Esophagus mucosa (tissue), 1 donor: ENCODE results near the gene MFAP4. TPM values are rescaled to one million over a fixed set of nuclear protein-coding genes. Genes with fewer than 3 reads are reported as not detected.
"Not testable (repeated sequence)": the region's sequence is repeated elsewhere in the genome, so short reads cannot be mapped to it uniquely, and the experiment has no call there.

ENCODE experiments used
- ATAC-seq: fragments of 200-7000 bp; cut with Tn5 transposase; one replicate; pipeline ENCODE4 v1.9.1; 2020
- total RNA-seq: library from RNA; stranded (reverse); gene quantifications from one replicate; pipeline ENCODE4 v1.2.4, GENCODE V29; 2023
- donor health status: DM: yes; HTN: yes; CAD: no.

The MFAP4 gene
- total RNA-seq, 1 donor from 2014 or later = 5.2 TPM

DNA sequence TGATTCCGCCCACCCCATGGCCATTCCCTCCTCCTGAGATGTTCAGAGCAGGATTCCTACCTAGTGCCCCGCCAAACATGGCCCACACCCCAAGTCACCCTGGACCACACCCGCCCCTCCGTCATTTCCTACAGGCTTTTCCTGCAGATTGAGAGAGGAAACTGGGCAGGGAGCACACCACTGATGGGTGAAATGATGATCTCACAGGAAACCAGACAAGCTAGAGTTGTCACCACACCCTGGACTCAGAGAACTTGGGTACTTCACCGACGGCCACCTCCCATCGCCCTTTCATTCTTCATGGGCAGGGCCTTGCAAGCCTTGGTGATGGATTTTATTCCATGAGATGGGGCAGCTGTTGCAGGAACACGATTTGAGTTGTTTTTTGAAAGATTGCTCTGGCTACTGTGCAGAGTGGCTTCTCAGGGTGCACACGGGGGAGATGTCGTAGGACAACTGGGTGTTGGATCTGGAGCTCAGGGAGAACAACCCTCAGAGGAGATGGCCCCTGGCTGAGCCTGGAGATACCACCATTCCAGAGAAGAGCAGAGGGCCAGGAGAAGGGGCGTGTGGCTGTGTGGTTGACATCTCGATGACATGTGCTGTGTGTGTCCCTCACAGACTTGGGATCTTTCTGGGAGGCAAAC, 17.0 kb downstream of the MFAP4 start:
- peak; percentile 84 for ATAC-seq

DNA sequence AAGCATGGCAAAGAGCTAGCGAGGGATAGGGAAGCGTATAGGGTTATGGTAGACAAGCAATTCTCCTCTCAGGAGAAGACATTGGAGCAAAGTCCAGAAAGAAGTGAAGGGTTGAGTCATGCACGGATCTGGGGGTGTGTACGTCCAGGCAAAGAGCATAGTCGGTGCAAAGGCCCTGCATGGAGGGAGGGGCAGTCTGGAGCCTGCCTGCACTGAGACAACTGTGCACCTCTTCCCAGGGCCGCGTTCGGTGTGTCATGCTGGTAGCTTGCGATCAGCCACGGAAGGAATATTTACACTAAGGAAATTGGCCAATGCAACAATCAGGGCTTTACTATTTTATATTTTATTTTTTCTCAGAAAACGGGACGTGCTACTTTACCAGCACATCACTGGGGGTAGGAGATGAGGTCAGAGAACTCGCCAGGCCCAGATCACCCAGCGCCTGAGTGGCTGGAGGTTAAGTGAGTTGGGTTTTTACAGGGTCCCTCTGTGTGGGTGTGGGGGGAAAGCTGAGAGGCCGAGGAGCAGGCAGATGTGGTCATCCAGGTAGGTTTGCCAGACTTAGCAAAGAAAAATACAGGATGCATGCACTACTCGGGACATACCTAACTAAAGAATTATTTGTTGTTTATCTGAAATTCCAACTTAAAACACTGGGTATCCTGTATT, 17.7 kb downstream of the MFAP4 start:
- peak; percentile 23 for ATAC-seq

- ATAC-seq = no peak
Measured at GRCh38 chr17:19368229-19368628, 18.8 kb downstream of the MFAP4 start.

GRCh38 chr17:19366637-19366972, 20.4 kb downstream of the MFAP4 start:
- no peak for ATAC-seq

GRCh38 chr17:19365833-19366636, 21.0 kb downstream of the MFAP4 start:
- ATAC-seq = no peak

GRCh38 chr17:19365499-19365817, 21.5 kb downstream of the MFAP4 start:
- ATAC-seq = no peak

GRCh38 chr17:19364699-19365498, 22.1 kb downstream of the MFAP4 start:
- ATAC-seq = no peak

DNA sequence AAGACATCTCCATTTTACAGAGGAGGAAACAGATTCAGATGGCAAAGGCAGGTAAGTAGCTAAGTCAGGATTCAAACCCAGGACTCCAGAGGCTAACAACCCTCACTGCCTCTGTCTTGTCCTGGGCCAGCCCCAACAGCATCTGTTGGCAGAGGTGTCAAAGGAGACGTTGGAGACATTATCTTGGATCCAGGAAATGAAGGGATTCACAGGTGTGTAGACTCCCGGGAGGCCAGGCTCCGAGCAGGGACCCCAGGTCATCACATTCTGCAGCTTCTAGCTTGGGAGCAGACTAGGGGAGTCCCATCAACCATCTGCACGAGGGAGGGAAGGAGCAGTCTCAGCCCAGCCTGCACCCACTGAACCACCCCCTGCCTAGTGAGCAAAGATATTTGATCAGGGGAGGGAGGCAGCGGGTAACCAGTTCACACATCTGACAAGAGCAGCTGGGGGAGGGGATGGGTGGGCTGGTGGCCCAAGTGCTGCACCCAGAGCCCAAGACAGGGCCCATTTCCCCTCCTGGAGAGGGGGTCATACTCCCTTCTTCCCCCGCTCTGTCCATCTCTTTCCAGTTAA, 23.4 kb downstream of the MFAP4 start:
- no peak for ATAC-seq

DNA sequence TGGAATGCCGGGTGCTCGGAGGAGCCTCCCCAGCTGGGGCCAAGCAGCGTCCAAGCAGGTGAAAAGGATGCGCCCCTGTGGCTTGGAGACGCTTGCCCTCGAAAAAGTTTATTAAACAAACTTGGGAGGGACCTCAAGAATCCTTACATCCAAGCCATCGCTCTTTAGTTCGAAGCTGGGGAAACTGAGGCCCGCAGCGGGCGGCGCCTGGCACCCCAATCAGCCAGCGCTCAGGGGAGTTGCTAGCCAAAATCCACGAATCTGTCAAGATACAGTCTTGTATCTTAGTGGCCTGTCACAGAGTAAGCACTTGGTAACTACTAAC, 23.9 kb downstream of the MFAP4 start:
- no peak for ATAC-seq

- peak; percentile 94 for ATAC-seq
Measured at GRCh38 chr17:19362277-19363113, 24.5 kb downstream of the MFAP4 start, which contains the start of gene B9D1. Gene B9D1, minus strand, starts transcription at chr17:19362723. Its CDS starts 154 bp downstream, at chr17:19362569.

DNA sequence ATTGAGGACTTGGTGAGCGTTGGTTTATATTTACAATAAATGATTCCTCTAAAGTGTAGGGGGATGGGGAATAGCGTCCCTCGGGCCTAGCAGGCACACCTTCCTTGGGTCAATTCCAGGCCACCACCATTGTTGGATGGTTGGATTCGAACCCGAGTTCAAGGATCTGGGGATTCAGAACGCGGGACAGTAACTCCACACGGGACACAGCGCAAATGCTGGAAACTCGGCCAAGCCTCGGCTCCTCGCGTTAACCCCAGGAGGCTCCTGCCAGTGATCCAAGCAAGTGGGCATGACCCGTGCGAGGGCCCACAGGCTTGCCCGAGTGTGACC, 25.1 kb downstream of the MFAP4 start:
- ATAC-seq = no peak

GRCh38 chr17:19361326-19361725, 25.7 kb downstream of the MFAP4 start:
- no peak for ATAC-seq

DNA sequence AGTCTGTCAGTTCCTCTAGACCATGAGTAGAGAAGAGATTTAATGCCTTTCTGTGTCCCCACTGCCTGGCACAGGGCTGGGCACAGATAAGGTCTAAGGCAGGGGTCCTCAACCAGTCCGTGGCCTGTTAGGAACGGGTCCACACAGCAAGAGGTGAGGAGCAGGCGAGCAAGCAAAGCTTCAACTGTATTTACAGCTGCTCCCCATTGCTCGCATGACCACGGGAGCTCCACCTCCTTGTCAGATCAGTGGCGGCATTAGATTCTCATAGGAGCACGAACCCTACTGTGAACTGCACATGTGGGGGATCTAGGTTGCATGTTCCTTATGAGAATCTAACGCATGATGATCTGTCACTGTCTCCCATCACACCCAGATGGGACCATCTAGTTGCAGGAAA, 26.2 kb downstream of the MFAP4 start:
- no peak for ATAC-seq

DNA sequence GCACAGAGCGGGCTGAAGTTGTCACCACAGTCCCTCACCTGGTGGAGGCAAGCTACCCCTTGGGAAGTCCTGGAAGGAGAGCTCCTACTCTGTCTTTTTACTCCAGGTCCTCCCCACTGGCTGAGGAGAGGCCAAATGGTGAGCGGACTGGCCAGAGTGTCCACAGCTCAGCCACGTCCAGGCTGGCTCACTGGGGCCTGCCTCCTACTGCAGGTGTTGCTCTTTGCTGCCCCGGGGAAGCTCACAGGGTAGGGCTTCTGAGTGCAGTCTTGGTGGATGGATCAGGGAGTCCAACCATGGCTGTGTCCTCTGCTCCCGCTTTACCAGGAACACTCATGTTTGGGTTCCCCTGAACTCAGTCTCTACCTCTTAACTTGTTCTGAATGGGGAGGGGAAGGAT, 27.1 kb downstream of the MFAP4 start:
- ATAC-seq = no peak

GRCh38 chr17:19359151-19359550, 27.8 kb downstream of the MFAP4 start:
- ATAC-seq = no peak

DNA sequence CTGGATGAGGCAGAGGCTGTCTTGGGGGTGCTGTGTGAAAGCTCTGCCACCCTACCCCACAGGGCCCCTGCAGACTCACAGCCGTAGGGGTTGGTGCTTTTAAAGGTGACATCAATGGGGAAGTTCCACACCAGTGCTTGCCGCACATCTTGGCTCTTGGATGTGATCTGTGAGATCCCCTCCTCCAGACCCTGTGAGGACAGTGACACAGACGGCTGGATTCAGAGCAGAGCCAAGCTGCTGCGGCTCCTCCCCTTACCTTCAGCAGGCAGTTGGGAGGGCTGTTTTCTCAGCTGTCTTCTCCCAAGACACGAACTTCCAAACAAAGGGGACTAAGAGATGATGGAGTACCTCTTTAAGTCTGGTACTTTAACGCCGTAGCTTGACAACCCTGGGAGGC, 29.2 kb downstream of the MFAP4 start:
- no peak for ATAC-seq

GRCh38 chr17:19357351-19357750, 29.6 kb downstream of the MFAP4 start:
- no peak for ATAC-seq

DNA sequence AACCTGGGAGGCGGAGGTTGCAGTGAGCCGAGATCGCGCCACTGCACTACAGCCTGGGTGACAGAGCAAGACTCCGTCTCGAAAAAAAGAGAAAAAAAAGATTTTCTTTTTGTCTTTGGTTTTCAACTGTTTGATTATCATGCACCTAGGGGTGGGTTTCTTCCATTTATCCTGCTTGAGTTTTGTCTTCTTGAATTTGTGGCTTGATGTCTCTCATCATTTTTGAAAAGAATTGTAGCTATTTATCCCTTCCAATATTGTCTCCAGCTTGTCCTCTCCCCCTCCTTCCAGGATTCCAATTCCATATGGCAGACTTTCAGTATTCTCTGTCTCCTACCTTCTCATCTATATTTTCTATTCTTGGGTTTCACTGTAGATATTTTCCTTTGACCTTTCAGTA, 32.2 kb downstream of the MFAP4 start:
- ATAC-seq = no peak

DNA sequence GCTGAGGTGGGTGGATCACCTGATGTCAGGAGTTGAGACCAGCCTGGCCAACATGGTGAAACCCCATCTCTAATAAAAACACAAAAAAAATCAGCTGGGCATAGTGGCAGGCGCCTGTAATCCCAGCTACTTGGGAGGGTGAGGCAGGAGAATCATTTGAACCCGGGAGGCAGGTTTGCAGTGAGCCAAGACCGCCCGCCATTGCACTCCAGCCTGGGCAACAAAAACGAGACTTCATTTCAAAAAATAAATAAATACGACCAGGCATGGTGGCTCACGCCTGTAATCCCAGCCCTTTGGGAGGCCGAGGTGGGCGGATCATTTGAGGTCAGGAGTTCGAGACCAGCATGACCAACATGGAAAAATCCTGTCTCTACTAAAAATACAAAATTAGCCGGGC, 33.6 kb downstream of the MFAP4 start:
- ATAC-seq = not testable (repeated sequence)

DNA sequence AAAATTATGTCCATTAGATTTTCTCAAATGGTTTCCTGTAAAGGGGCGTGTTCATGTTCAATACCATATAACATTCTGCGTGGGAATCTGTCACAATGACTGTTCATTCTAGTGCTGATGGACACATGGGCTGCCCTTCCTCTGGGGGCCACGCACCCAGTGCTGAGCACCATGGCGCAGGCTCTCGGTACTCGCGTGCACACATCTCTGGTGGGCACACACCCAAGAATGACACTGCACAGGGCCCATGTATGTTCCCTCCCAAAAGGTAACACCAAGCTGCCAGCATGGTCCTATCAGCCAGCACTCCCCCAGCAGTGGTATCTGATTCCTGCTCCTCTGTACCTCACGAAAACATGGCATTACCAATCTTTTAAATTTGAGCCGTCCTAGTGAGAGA, 38.2 kb downstream of the MFAP4 start:
- ATAC-seq = no peak

DNA sequence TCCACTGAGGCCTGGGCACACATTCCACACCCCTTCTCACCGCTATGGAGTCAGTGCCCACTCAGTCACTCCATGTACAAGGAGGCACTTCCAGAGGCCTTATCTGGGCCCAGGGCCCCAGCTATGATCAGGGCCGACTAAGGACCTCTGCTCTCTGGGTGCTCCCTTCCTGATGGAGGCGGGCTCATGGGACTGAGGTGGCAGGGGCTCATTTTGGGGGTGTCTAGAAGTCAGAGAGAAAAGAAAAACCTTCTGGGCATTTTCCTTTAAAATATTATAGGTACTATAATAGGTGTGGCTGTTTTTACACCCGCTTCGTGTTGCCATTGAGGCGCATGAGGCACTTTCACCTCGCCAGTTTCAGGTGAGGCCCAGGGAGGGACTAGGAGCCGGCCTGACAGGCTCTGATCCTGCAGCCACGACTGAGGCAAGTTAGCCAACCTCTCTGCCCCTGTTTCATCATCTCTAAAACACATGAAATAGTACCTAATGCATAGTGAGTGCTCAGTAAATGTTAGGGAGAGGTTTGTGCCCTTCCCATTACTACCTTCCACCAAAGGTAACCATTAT, 38.8 kb downstream of the MFAP4 start:
- ATAC-seq = peak; percentile 83
